ENCODE data around the gene EIF2AK3.

DNA sequence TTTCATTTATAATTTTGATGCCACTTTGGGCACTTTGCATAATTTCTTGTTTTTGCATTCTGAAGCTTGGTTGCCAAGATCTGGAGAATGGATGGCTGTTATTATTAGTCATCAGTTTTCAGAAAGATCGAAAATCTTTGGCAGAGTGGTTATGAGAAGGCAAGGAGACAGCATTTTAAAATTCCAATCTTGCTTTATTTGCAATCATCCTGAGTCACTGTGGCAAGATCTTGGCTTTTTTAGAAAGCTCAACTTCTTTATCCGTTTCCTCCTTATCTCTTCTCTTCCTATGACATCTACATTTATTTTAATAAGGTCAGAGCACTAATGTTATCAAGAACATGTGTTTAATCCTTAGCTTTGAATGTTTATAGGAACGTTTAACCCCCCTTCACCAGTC, 31.1 kb upstream of the EIF2AK3 start:
- TF ChIP-seq EZH2 (IDR thresholded peaks at IDR 0.05; ENCODE audit: borderline replicate concordance, insufficient read depth, low read length, poor library complexity, severe bottlenecking) (no peak), RAD21 (conservative IDR thresholded peaks at IDR 0.05) (no peak), EP300 (conservative IDR thresholded peaks at IDR 0.05; ENCODE audit: poor library complexity, severe bottlenecking) (no peak), MXI1 (conservative IDR thresholded peaks at IDR 0.05; ENCODE audit: poor library complexity, severe bottlenecking) (no peak), POLR2AphosphoS5 (IDR thresholded peaks at IDR 0.05) (no peak)
- TF ChIP-seq, protein P1, sequence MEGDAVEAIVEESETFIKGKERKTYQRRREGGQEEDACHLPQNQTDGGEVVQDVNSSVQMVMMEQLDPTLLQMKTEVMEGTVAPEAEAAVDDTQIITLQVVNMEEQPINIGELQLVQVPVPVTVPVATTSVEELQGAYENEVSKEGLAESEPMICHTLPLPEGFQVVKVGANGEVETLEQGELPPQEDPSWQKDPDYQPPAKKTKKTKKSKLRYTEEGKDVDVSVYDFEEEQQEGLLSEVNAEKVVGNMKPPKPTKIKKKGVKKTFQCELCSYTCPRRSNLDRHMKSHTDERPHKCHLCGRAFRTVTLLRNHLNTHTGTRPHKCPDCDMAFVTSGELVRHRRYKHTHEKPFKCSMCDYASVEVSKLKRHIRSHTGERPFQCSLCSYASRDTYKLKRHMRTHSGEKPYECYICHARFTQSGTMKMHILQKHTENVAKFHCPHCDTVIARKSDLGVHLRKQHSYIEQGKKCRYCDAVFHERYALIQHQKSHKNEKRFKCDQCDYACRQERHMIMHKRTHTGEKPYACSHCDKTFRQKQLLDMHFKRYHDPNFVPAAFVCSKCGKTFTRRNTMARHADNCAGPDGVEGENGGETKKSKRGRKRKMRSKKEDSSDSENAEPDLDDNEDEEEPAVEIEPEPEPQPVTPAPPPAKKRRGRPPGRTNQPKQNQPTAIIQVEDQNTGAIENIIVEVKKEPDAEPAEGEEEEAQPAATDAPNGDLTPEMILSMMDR (IDR thresholded peaks at IDR 0.05; ENCODE audit: poor library complexity, severe bottlenecking) = no peak
- TF ChIP-seq, protein P2, sequence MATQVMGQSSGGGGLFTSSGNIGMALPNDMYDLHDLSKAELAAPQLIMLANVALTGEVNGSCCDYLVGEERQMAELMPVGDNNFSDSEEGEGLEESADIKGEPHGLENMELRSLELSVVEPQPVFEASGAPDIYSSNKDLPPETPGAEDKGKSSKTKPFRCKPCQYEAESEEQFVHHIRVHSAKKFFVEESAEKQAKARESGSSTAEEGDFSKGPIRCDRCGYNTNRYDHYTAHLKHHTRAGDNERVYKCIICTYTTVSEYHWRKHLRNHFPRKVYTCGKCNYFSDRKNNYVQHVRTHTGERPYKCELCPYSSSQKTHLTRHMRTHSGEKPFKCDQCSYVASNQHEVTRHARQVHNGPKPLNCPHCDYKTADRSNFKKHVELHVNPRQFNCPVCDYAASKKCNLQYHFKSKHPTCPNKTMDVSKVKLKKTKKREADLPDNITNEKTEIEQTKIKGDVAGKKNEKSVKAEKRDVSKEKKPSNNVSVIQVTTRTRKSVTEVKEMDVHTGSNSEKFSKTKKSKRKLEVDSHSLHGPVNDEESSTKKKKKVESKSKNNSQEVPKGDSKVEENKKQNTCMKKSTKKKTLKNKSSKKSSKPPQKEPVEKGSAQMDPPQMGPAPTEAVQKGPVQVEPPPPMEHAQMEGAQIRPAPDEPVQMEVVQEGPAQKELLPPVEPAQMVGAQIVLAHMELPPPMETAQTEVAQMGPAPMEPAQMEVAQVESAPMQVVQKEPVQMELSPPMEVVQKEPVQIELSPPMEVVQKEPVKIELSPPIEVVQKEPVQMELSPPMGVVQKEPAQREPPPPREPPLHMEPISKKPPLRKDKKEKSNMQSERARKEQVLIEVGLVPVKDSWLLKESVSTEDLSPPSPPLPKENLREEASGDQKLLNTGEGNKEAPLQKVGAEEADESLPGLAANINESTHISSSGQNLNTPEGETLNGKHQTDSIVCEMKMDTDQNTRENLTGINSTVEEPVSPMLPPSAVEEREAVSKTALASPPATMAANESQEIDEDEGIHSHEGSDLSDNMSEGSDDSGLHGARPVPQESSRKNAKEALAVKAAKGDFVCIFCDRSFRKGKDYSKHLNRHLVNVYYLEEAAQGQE (IDR thresholded peaks at IDR 0.05; ENCODE audit: borderline replicate concordance) = no peak

Measured in neural cell (in vitro differentiated cells).